NCI-H510A treated with DMSO at 0.1 percent for 48 hours (cell line): ENCODE results near the gene AKT1.
"Not testable (repeated sequence)": the region's sequence is repeated elsewhere in the genome, so short reads cannot be mapped to it uniquely, and the experiment has no call there.

Experiments used
- DNase-seq: peaks from one replicate; lab custom pipeline; 2025; lab: John Stamatoyannopoulos, UW

The AKT1 gene

DNA sequence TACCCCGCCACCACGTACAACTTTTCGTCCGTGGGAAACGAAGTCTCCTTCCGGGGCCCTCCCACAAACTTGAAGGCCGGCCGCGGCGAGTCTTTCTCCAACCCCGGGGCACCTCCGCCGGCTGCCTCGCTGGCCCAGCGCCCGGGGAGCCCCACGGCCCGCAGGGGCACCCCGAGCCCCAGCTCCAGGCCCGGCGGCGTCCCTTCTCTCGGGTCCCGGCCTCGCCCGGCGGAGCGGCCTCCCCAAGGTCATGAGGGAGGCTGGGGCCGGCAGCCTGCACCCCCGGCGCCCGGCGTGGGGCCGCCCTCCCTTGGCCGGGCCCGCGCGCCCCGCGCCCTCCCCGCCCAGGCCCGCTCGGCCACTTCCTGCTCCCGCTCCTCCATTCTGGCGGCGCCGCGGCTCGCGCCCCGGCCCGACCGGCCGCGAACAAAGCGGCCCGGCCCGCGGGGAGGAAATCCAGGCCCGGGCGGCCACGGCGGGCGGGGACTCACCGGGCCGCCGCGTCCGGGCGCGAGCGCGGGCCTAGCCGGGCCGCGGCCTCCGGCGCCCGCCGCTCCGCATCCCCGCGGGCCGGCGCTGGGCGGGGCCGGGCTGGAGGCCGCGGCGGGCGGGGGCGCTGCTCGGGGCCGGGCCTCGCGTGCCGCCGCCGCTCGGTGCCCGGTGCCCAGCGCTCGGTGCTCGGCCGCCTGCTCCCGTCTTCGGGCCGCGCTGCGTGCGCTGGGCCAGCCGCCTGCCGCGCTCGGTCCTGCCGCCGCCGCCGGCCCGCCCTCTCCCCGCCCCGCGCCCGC is at the start of gene AKT1:
Gene AKT1 (minus strand): TSS at position 756 of the 788 bp plus-strand sequence. CDS start 3,105 bp downstream, outside the sequence.
- no peak for DNase-seq

DNA sequence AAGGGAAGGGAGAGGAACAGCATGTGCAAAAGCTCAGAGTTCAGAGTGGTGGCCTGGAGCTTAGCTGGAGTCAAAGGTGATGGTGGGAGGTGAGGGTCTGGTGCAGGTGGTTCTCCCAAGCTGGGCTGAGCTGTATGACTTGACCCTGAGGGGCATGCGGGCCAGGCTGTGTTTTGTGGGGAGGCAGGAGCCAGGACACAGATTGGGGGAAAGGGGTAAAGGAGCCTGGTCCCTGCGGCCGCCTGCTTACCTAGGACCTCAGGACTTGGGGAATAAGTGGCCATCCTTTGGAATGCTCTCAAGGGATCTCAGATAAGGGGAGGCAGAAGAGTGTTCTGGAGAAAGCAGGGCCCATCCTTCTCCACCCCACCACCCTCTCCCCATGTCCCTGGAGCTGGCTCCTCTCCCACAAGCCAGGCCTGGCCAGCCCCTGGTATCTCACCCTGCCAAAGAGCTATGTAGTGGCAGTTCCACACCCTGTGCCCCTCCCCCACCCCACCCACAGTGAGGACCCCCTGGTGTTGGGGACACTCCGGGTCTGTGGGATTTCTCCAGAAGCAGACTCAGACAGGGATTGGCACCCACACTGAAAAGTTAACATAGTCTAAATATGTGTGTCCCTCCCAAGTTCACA is 49.6 kb upstream of the AKT1 start:
- no peak for DNase-seq

DNA sequence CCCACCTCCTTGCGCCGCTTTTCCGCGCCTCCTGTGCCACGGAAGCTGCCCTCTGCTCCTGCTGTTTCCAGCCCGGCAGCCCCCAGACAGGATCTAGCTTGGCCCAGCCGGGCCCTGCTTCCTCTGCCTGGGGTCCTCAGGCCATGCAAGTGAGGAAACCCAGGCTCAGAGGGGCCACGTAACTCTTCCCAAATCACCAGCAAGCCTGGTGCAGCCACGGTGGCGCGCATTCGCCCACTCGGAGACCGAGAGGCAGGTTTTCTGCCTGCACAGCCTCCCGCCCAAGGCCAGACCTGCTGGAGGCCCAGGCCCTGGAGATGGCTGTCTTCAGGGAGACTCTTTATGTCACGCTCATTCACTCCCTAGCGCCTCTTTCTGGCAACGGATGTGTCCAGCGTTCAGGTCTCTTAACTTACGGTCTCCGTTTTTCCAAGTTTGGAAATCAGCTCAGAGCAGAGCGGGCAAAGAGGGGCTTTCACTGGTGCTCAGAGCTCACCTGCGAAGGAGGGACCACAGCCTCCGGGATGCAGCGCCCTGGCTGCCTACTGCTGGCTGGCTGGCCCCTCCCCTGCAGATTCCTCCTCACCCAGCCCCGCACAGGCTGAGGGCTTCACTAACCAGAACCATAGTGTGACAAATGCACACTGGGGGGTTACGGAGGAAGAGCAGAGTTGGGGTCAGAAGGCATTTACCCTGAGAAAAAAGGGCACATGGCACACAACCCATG is 48.9 kb upstream of the AKT1 start:
- no peak for DNase-seq

DNA sequence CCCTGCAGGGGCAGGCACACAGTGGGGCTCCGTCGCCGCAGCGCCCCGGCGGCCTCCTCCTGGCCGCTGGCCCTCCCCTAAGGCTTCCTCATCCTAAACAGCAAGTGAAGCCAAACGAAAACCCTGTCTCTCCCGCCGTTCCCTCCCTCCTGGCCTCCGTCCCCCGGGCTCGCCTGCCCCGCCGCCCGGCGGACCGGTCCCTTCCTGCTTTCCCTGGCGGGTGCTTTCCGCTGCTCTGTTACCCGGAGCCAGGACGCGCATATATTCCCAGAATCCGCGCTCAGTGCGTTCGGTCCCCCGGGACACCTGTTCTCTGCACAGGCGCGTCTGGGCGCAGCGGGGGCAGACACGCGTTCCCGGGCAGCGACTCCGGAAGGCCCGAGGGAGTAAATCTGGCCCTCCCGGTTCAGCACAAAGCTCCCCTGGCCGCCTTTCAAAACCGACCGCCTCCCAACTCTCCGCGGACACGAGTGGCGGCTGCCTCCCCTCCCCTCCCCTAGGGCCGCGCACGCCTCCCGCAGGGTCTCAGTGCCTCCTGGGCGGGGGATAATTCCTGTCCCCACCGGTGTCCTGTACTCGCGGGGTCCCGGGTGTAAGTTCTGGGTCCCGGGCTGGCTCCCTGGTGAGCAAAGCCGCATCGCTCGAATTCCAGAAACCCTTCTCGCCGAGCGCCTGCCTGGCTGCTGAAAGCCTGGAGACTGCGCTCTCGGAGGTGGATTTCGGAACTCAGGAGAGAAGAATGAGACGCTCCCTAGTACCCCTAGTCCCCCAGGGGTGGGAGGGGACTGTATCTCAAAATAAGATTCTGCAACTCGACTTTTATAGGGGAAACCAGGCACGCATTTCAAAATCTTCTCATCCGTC is 48.1 kb upstream of the AKT1 start:
- no peak for DNase-seq

DNA sequence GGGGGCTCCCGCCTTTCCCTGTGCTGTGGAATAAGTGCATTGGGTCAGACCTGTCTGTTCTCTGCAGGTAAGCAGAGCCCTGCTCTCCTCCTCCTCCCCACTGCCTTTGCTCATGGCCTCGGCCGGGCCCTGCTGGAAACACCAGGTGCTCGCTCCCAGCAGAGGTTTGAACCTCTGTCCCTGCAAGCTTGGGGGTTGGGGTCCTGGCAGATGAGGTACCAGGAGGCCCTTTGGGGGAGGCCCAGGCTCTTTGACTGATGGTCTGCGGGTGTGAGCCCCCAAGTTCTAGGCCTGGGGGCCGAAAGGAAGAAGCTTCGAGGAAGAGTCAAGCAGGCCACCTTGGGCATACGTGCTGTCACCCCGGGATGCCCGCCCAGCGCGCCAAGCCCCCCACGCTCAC is 47.5 kb upstream of the AKT1 start:
- no peak for DNase-seq

DNA sequence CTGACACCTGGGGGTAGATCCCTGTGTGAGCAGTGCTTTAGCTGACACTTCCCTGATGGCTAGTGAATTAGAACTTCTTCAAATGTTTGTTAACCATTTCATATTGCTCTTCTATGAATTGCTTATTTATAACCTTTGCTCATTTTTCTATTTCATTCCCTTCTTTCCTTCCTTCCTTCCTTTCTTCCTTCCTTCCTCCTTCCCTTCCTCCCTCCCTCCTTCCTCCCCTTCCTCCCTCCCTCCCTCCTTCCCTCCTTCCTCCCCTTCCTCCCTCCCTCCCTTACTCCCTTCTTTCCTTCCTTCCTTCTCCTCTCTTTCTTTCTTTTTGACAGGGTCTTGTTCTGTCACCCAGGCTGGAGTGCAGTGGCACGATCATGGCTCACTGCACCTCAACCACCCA is 46.2 kb upstream of the AKT1 start:
- no peak for DNase-seq

DNA sequence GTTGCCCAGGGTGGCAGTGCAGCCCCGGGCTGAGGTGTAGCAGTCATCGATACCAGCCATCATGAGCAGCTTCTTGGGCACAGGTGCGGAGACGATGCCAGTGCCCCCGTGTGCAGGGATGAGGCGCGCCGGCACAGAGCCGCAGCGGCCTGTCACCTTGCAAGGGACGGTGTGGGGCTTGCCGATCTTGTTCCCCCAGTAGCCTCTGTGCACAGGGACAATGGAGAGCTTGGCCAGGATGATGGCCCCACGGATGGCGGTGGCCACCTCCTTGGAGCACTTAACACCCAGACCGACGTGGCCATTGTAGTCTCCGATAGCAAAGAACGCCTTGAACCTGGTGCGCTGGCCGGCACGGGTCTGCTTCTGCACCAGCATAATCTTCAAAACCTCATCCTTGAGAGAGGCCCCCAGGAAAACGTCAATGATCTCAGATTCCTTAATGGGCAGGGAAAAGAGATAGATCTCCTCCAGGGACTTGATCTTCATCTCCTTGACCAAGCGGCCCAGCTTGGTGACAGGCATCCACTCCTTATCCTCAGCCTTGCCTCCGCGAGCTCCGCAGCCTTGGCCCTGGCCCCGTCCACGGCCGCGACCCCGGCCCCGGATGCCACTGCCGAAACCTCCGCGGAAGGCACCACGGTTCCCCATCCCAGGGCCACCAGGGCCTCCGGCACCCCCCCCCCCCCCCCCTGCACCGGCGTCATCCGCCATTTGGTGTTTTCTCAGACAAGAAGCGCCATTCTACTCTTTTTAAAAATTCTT is 40.8 kb upstream of the AKT1 start:
- DNase-seq, result not testable (repeated sequence)

DNA sequence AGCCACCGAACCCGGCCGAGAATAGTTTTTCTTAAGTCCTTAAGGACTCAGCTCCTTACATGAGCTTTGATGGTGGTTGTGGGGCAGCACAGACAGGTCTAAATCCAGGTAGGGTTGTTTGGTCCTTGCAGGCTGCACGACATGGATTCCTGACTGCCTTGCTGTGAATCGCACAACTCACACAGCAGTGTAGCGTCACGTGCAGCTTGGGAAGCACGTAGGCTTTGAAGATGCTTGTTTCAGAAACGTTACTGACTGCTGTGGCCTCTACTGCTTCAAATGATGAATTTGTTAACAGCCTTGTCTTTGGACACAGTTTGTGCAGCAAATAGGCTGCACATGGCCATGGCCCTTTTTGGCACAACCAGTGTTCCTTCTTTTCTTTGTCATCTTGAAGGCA is 35.2 kb upstream of the AKT1 start:
- DNase-seq, result no peak

DNA sequence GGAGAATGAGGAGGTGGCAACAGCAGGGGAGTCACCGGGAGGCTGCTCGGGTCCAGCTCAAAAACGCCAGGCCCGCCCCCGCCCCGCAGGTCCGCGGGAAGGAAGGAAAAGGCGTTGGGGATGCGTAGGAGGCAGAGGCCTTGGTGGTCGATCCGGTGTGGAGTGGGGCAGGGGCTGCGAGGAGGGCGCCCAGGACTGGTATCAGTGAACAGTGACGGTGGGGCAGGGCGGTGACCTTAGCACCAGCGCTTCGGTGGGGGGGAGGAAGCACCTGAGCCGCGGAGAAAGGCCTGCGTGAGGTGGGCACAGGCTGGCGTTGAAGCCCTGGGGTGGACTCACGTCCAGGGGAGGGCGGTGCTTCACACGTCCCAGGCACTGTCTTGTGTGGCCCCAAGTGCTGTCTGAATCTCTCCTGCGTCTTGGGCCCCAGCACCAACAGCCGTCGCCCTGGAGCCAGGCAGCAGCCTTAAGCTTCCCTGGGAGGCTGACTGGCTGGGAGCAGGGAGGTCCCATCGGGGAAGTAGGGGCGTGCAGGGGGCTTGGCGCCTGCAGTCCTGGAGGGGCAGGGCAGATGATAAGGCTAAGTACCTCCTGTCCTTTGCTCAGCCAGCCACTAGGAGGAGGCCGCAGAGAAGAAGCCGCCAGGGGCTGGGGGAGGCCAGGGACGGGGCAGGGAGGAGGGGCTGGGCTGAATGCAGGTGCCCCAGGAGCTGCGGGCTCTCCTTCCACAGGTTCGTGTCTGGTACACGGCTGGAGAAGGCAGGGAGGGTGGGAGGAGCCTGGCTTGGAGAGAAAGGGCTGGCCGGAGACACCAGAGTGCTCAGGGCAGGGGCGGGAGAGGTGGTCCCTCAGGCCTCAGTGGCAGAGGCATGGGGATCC is 31.9 kb upstream of the AKT1 start:
- DNase-seq, result peak; percentile 42

DNA sequence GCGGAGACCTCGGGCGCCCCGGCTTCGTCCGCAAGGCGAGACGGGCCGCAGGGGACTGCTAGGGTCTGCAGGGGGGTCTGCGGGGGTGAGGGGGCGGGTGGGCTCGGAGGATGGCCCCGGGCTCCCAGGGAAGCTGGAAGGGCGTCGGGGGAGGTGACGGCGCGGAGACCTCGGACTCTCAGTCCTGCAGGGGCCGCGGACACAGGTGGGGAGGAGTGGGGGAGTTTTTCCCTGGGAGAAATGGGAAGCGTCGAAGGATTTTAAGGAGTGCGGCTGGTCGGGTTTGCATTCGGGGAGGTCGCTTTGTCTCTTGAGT is 31.3 kb upstream of the AKT1 start:
- no peak for DNase-seq

DNA sequence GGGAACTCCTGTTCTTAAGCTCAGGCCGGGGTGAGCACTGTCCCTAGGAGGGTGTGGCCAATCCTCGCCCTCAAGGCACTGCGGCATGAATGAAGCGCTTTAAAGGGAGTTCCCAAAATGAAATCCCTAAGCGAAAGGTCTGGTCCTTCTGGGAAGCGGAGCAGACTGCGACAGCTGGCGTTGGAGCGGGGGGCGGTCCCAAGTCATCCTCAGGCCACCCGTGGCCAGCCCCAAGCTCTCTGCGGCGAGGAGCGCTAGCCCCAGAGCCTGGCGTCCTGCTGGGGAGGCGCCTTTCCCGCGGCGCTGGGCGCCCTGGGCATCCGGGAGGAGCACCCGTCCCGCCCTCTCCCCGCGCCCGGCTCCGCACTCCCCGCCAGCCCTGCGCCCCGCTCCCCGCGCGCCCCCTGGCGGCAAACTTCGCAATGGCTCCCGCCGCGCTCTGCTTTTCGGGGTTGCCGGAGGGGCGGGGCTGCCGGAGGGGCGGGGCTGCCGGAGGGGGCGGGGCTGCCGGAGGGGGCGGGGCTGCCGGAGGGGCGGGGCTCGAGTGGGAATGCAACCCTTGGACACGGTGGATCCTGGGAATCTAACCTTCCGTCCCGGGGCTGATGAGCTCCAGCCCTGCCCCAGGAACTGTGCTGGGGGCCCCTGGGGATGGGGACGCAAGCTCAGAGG is 30.8 kb upstream of the AKT1 start:
- DNase-seq, result peak; percentile 73

DNA sequence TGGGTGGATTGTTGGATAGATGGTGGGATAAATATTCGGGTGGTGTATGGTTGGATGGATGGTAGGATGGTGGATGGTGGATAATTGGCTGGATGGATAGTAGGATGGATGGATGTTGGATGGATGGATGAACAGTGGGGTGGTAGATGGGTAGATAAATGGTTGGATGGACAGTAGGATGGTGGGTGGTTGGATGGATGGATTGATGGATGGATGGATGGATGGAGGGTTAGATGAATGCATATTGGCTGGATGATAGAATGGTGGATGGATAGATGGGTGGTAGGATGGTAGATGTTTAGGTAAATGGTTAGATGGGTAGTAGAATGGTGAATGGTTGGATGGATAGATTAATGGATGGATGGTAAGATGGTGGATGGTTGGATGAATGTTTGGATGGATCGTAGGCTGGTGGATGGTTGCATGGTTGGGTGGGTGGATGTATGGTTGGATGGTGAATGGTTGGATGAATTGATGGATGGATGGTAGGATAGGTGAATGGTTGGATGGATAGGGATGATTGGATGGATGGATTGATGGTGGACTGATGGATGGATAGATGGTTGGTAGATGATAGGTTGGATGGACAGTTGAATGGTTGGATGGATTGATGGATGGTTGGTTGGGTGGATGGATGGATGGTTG is 28.9 kb upstream of the AKT1 start:
- DNase-seq, result no peak

DNA sequence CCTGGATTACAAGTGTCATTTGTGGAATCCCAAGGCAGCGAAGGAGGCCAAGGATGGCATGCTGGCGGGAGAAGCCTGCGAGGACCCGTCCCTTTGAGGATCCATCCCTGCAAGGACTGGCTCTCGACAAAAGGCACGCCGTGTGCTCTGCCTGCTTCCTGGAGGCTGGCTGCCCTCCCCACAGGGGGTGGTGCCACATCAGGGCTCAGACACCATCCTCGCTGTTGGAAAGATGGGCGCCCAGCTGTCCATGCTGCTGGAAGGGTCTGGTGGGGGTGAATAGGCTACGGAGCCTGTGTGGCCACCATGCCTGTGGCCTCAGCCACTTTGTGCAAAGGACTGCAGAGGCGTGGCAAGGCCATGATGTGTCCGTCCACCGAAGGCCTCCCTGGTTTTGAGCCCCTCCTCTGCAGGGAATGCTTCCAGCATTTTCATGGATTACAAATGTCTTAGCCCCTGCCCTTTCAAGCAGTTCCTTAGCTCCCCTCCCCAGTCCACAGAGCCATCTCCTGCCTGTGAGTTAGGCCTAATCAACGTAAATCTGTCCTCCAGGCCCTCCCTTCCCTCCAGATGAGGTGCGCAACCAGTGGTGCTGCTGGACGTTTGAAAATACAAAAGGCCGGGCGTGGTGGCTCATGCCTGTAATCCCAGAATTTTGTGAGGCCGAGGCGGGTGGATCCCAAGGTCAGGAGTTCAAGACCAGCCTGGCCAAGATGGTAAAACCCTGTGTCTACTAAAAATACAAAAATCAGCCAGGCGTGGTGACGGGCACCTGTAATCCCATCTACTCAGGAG is 27.5 kb upstream of the AKT1 start:
- no peak for DNase-seq

DNA sequence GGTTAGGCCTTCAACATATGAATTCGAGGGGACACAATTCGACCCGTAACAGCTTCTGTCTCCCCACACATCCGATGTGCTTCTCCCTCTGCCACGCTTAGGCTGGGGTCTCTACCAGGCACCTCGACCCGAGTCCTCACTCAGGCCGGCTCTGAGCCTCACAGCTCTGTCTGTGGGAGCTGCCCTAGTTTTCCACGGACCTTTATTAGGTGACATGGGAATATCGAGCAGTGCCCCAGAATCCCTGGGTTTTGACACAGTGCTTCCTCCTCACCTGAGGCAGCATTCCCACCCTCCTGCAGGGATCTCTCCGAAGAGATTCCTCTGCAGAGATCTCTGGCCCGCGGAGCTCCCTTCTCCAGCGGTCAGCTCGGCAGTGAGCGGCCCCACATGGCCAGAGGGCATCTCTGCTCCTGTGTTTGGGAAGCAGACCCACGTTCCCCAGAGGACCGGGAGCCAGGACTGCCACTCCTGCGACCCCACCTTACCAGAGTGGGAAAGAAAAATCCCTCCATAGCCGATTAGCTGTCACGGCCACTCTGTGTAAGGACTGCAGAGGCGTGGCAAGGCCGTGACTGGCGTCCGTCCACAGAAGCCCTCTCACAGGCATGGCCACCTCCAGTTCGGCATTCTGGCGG is 26.5 kb upstream of the AKT1 start:
- DNase-seq, result no peak

DNA sequence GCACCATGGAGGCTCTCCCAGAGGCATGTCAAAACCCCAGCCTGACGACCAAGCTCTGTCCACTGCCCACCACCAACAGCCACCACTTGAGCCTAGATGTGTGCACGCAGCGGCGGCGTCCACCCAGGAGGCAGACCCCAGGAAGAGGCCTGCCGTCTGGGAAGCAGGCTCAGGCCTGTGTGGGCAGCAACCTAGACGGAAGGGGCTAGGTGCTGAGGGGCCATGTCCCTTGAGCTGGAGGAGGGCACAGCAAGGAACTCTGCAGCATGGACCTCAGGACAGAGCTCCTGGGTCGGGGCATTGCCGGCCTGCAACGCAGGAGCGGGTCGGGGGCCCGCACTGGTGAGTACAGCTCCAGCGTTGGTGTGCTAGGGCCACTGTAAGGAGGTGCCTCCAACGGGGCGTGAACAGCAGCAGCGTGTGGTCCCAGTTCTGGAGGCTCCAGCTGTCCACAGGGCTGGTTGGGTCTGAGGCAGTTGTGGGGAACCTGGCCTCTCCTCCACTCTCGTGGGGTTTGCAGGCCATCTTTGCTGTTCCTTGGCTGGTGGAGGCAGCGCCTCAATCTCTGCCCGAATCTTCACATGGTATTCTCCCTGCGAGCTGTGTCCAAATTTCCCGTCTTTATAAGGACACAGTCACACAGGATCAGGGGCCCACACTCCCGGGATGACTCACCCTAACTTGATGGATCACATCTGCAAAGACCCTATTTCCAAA is 25.8 kb upstream of the AKT1 start:
- no peak for DNase-seq

DNA sequence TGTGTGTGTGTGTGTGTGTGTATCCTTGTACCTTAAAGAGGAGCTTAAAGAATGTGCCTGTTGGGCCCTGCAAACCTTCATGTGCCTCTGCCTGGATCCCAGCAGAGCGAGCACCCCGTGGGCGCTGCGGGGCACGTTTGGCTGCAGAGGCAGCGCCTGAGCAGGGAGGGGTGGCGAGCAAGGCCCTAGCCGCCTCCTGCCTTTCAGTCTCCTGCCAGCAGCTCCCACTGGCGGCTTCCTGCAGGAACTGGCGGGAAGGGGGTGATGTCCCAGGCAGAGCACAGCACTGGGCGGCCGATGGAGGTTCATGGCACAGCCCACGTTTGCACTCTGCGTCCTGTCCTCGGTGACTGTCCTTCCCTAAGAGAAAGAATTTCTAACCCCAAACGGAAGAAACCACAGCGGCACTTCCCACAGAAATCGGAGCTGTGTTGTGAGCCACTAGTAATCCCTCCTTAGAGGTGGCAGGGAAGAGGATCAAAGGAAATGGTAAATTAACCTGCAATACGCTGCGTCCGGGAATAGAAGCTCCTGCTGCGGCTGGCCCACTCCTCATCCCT is 25.2 kb upstream of the AKT1 start:
- DNase-seq, result no peak

DNA sequence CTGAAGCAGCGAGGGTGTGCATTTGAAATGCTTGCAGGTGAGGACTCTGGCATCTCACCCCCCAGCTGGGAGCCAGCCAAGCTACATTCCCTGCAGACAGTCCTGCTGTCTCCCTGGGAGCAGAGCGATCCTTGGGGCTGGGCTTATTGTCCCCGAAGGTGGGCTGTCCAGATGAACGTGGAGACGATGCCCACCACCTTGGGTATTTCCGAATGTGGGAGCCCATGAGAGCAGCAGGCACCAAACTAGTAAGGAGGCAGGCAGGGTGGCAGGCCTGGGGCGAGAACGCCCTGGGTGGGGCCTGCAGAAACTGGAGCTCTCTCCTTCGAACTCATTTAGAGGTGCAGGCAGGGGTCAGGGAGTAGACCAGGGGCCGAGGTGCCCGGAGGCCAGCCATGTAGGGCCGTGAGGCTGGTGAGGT is 23.8 kb upstream of the AKT1 start:
- no peak for DNase-seq
